Brain pericyte (primary cell): ENCODE measurements around the gene HEATR9.
"Not testable (repeated sequence)": the region's sequence is repeated elsewhere in the genome, so short reads cannot be mapped to it uniquely, and the experiment has no call there.

ENCODE experiments used
- DNase-seq: peaks from one replicate; pipeline ENCODE4 v3.0.0-alpha.2; 2012; ENCODE audit warnings: low read depth, low spot score

HEATR9 gene, protein sequence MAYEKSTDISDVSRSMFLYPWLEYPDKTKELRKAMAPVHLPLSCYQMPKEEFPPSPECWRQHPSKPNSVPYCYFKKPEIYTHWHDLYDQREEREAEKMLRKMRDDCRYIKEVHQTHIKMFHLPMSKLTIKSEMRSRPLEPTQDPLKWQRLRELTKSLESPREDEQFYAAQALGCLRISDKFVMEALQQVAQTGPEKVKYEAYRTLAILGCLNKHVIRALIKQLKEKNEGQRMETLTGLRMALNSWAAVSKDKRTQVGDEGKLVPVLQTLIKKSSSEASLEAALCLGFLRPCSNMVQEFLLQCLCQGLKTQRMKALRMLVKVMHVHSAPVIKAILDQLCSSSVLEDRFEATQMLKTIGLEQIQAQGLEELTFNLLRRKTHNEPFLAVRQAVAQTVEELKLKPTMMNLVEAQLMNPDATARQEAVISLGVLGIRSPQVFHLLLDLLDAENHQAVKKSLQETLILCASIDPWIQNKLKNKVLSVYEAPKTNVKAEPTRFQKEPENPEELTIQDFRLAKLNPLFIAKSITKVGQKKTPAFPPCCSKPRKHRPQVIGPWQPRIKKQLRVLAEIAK

DNA sequence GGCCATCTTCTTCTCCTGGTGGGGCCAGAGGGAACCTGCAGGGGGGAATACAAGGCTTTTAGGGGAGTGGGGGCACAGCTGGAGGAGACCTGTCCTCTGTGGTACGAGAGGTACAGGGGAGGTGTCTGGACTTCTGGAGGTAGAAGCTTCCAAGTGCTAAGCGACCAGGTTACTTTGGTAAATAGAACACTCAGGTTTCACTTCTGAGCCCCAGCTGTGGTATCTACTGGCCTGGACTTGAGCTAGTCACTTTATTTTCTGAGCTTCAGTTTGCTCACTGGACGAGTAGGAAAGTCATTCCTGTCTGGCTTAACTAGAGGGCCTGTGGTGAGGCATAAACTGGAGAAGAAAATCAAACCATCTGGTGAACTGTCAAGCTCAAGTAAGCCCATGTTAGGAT, at the start of gene HEATR9:
TSS of gene HEATR9 (minus strand) at position 155 of the 400 bp plus-strand sequence. CDS start at position 6, 149 bp downstream.
- DNase-seq = no peak

GRCh38 chr17:35917519-35918213, 49.0 kb upstream of the HEATR9 start:
- no peak for DNase-seq

DNA sequence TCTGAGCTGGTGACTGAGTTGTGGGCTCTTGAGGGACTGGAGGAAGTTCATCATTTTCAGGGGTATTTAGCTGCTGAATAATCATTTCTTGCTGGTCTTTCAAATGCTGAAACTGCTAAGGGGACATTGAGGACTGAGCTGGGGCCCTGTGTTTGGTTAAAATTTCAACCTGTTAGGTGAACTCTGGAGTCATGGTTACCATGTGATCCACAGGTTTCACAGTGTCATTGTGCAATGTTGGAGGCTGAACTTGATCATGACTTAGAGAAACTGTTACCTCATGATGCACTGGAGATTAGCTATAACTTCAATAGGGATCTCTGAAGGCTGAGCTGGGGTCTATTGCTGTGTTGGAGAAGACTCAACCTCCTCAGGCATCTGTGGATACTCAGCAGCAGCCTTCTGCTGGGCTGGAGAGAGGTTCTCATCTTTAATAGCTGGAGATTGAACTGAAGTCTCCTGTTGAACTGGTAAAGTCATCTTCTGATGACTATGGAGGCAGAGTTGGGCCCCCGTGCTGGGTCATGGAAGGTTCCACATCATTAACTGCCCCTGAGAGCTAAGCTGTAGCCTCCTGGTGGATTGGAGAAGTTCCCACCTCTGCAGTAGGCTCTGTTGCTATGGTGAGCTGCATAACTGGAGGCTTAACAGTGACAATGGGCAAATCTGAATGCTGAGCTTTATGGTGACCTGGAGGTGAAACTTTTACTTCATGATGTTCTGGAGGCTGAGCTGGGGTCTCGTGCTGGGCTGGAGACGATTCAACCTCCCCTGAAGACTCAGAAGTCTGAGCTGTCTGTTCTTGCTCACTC, 46.7 kb upstream of the HEATR9 start:
- DNase-seq = no peak

DNA sequence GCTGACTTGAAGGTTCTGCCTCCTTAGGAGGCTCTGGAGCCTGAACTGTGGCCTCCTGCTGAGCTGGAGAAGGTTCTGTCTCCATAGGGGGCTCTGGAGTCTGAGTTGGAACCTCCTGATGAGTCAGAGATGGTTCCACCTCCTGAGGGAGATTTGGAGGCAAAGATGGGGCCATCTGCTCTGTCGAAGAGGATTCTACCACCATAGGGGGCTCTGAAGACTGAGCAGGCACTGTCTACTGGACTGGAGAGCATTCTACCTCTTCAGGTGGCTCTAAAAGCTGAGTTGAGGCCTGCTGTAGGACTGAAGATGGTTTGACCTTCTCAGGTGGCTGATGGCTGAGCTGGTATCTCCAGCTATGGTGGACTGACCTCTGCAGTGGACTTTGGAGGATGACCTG, 45.7 kb upstream of the HEATR9 start:
- DNase-seq = no peak

DNA sequence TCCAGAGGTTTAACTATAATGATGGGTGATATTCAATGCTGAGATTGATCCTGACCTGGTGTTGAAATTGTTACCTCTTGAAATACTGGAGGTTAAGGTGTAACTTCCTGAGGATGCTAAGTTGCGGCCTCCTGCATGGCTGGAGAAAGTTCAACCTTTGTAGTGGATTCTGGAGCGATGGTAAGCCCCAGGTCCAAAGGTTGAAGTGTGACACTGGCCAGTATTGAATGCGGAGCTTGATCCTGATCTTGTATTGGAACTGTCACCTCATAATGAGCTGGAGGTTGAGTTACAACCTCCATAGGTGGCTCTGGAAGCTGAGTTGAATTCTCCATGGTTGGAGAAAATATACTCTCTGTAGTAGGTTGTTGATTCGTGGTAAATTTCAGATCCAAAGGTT, 44.9 kb upstream of the HEATR9 start:
- no peak for DNase-seq

DNA sequence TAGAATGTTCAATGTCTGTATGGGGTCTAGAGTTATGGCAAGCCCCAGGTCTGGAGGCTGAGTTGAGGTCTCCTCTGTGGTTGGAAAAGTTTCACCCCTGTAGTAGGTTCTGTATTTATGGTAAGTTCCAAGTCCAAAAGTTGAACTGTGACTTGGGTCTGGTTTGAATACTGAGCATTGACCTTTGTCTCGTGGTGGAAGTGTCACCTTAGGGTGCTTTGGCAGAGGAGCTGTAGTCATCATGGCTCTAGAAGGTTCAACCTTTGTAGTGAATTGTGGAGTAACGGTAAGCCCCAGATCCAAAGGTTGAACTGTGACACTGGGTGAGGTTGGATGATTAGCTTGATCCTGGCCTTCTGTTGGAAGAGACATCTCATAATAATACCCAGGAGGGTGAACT, 44.3 kb upstream of the HEATR9 start:
- DNase-seq = no peak

DNA sequence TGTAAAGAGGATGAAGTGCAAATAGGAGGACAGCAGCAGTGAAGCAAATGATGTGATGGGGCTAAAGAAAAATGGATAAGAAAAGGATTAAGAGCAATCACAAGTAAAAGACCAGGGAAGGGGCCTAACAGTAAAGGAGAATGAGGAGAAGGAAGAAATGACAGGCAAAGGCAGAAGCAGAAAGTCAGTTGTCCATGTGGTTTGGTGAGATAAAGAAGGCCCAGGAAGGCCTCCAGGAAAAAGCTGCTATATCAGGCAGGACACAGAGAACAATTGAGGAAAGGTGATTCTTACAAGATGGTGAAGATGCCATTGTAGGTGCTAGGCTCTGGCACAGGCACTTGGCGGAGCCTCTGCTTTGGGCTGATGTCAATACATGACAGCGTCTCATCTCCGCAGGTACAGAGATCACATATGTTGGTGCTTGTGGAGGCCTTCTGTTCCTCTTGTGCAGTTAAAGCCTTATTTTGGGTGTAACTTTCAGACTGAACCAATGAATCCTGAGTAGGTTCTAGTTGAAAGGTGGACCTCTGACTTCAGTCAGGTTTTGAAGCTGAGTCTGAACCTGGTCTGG, 43.7 kb upstream of the HEATR9 start:
- no peak for DNase-seq

DNA sequence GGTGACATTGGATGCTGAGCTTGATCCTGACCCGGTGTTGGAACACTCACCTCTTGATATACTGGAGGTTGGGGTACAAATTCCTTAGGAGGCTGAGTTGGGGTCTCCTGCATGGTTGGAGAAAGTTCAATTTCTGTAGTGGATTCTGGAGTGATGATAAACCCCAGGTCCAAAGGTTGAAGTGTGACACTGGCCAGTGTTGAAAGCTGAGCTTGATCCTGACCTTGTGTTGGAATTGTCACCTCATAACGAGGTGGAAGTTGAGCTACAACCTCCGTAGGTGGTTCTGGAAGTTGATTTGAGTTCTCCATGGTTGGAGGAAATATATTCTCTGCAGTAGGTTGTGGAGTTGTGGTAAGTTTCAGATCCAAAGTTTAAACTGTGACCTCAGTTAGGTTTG, 40.7 kb upstream of the HEATR9 start:
- no peak for DNase-seq

DNA sequence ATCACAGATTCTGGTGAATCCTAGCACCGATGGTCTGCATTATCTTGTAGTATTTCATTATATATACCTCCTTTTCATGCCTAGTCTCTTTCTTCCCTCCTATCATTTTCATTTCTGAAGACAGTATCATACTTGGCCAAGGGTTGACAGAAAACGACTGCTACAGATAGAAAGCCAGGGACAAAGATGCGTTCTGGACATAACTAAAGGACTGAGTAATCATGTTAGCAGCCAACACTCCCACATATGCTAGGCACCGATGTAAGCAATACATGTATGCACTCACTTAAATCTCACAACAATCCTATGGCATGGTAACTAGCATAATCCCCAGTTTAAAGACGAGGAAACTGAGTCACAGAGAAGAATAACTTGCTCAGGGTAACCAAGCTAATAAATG, 39.0 kb upstream of the HEATR9 start:
- DNase-seq = no peak

- no peak for DNase-seq
Observed at GRCh38 chr17:35906926-35907637, 38.4 kb upstream of the HEATR9 start.

DNA sequence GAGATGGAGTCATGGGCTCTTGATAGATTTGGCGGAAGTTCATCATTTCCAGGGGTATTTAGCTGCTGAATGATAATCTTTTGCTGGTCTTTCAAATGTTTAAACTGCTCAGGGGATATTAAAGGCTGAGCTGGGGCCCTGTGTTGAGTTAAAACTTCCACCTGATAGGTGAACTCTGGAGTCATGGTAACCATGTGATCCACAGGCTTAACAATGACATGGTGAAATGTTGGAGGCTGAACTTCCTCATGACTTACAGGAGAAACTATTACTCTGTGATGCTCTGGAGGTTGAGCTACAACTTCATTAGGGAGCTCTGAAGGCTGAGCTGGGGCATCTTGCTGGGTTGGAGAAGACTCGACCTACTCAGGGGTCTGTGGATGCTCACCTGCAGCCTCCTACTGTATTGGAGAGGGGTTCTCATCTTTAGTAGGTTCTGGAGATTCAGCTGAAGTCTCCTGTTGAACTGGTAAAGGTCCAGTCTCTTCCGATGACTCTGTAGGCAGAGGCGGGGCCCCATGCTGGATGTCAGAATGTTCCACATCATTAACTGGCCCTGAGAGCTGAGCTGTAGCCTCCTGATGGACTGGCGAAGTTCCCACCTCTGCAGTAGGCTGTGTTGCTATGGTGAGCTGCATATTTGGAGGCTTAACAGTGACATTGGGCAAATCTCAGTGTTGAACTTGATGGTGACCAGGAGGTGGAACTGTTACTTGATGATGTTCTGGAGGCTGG, 37.7 kb upstream of the HEATR9 start:
- no peak for DNase-seq

DNA sequence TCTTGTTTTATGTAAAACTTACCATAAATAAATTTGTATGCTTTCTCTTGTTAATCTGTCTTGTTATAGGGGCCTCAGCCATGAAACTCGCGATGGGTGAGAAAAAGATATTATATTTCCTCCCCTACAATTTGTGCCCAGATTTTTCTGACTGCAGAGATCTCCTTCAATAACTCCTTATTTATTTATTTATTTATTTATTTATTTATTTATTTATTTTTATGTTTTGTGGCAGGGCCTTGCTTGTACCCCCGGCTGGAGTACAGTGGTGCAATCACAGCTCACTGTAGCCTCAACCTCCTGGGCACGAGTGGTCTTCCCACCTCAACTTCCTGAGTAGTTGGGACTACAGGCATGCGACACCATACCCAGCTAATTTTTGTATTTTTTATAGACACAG, 34.8 kb upstream of the HEATR9 start:
- DNase-seq = no peak

- no peak for DNase-seq
Observed at GRCh38 chr17:35901631-35902175, 33.0 kb upstream of the HEATR9 start.

DNA sequence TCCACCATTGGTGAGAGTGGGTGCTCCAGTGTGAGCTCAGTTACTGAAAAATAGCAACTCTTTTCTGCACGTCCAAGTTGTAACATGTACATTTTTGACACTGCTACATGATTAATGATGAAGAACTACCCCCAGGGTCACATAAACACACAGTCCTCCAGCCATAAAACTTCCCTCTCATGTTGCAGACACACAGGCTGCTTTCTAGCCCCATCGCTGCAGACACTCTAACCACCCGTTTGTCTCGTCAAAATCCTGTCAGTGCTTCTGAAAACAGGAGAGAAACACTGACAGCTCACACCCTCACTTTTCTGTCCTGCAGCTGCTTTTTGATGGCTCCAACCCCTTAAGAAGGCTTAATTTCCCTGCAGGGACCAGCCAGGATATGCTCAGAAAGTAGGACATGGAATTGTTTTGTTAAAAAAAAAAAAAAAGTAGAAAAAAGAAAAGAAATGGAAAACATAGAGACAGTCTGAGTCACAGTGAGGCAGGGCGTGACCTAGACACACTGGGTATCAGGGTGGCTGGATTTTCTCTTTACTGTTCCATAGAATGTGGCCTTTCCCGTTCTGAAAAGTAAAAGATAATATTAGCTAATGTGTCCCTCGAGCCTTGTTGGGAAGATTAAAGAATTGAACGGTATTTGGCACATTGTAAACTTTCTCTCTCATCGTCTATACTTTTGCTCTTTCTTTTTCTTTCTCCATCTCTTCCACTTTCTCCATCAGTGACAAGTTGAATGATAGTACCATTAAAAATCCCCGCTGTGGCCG, 32.2 kb upstream of the HEATR9 start:
- no peak for DNase-seq

DNA sequence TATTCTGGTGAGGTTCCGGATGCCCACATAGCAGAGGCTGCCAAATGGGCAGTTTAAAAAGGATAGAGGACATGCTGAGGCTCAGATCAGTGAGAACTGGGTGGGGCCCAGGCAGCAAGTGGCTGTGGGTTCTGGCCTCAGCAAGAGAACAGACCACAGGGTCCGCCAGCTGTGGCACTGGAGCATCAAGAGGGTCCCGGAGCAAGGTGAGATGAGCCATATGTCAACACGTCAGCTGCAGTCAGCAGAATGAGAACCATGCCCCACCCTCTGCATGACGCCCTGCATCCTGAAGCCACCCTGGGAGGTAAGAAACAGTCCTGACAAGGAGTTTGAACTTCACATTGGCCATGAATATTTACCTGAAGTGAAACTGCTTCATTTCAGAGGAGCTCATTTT, 31.6 kb upstream of the HEATR9 start:
- DNase-seq = no peak

DNA sequence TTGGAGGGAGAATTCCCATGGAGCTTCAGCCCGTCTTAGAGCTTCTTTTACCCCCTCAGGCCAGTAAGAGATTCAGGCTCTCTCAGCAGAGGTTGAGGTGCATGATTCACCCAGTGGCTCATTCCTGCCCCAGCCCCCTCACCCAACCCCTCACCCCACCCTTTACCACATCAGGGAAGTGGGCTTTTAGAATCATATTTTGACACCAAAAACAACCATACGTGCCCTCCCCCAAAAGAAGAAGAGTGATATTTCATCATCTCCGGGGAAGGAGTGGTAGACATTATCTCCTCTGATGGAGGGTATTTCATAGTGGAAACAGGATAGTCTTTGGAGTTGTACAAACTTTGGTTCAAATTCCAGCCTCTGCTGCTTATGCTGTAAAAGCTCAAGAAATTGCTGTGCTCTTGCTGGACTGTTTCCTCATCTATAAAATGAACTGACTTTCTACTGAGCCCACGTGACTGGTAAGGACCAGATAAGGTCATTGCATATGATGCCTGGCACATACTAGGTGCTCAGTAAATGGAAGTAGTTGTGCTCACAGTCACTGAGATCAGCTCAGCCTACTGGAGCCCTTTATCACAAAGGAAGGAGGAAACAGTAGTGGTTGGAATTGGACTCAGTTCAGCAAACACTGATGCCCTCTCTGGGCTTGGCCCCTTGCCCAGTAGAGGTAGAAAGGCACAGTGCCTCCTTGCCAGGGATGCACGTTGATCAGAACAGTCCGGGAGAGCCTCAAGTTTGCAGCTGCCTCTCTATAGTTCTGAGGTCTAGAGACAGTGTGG, 29.8 kb upstream of the HEATR9 start:
- no peak for DNase-seq

DNA sequence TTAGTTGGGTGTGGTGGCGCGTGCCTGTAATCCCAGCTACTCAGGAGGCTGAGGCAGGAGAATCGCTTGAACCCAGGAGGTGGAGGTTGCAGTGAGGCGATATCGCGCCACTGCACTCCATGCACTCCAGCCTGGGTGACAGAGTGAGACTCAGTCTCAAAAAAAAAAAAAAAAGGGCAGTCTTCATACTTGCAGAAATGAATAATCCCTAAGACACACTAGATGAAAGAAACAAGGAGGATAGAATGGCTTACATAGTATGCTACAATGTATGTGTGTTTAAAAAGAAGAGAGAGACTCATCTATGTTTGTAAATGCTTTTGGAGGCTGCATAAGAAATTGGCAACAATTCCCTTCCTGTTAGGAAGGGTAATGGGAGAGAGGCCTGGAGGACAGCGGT, 29.1 kb upstream of the HEATR9 start:
- not testable (repeated sequence) for DNase-seq
